Measurements from ENCODE around the gene STC2. TPM values are rescaled to one million over a fixed set of nuclear protein-coding genes. Genes with fewer than 3 reads are reported as not detected.

STC2 gene
- total RNA-seq, 2 donors from 2014 or later, result 44.5 to 59.3 TPM

- Mint-ChIP-seq H3K4me3 (no peak overlapping the region), H3K36me3 (ENCODE audit: insufficient read depth in 2 of 2) (peaks cover 3 to 16% of the 10 kb centered on the region in 2 donors), H3K9me3 (no peaks in the 10 kb centered on the region), H3K27ac (no peak overlapping the region), H3K4me1 (ENCODE audit: low read depth) (no peaks in the 10 kb centered on the region), H3K27me3 (ENCODE audit: low read depth) (peaks cover 16% of the 10 kb centered on the region)
- DNase-seq (no peak), ATAC-seq (replicated peaks in 1 of 2) (no peak)
Observed at GRCh38 chr5:173314166-173314952, 13.9 kb downstream of the STC2 start.

- H3K27me3 Mint-ChIP-seq (ENCODE audit: low read depth), result peaks cover 20% of the 10 kb centered on the region
Observed at GRCh38 chr5:173313351-173313801, 14.8 kb downstream of the STC2 start.

GRCh38 chr5:173312821-173313220, 15.4 kb downstream of the STC2 start:
- no peak for ATAC-seq (replicated peaks in 1 of 2)
- Mint-ChIP-seq H3K4me3 (no peak overlapping the region), H3K9me3 (peaks cover 0 to 2% of the 10 kb centered on the region in 2 donors), H3K27ac (no peak overlapping the region), H3K27me3 (ENCODE audit: low read depth) (peaks cover 26% of the 10 kb centered on the region), H3K4me1 (ENCODE audit: low read depth) (no peaks in the 10 kb centered on the region), H3K36me3 (ENCODE audit: insufficient read depth in 2 of 2) (peaks cover 5% of the 10 kb centered on the region in 2 donors)
- no peak for DNase-seq

More at GRCh38 chr5:173313351-173313801, 14.8 kb downstream of the STC2 start:
- H3K36me3 Mint-ChIP-seq (ENCODE audit: insufficient read depth in 2 of 2), result peaks cover 3 to 10% of the 10 kb centered on the region in 2 donors
- no peak overlapping the region for H3K27ac Mint-ChIP-seq
- ATAC-seq (replicated peaks in 1 of 2) (no peak), DNase-seq (no peak)
- no peak overlapping the region for H3K4me3 Mint-ChIP-seq
- H3K4me1 Mint-ChIP-seq (ENCODE audit: low read depth), result no peaks in the 10 kb centered on the region
- peaks cover 0 to 1% of the 10 kb centered on the region in 2 donors for H3K9me3 Mint-ChIP-seq

- DNase-seq (no peak), ATAC-seq (replicated peaks in 1 of 2) (no peak)
- H3K4me1 Mint-ChIP-seq (ENCODE audit: low read depth), result no peaks in the 10 kb centered on the region
- H3K4me3 Mint-ChIP-seq, result no peak overlapping the region
- peaks cover under 1 to 4% of the 10 kb centered on the region in 2 donors for H3K36me3 Mint-ChIP-seq (ENCODE audit: insufficient read depth in 2 of 2)
- H3K9me3 Mint-ChIP-seq, result peaks cover 2 to 4% of the 10 kb centered on the region in 2 donors
- H3K27me3 Mint-ChIP-seq (ENCODE audit: low read depth), result peaks cover 26% of the 10 kb centered on the region
- no peak overlapping the region for H3K27ac Mint-ChIP-seq
Observed at GRCh38 chr5:173311818-173312585, 16.2 kb downstream of the STC2 start.

- DNase-seq (no peak), ATAC-seq (replicated peaks in 1 of 2) (peak in 1 of 2 donors; percentile 39)
- Mint-ChIP-seq H3K27me3 (ENCODE audit: low read depth) (peaks cover 26% of the 10 kb centered on the region), H3K27ac (no peak overlapping the region), H3K36me3 (ENCODE audit: insufficient read depth in 2 of 2) (peaks cover 0 to 4% of the 10 kb centered on the region in 2 donors), H3K4me1 (ENCODE audit: low read depth) (no peaks in the 10 kb centered on the region), H3K9me3 (peaks cover 2 to 4% of the 10 kb centered on the region in 2 donors), H3K4me3 (no peak overlapping the region)
Observed at GRCh38 chr5:173310861-173311785, 17.1 kb downstream of the STC2 start.

- ATAC-seq (replicated peaks in 1 of 2) (no peak), DNase-seq (no peak)
- no peaks in the 10 kb centered on the region for H3K4me1 Mint-ChIP-seq (ENCODE audit: low read depth)
- H3K27ac Mint-ChIP-seq, result no peak overlapping the region
- peaks cover 26% of the 10 kb centered on the region for H3K27me3 Mint-ChIP-seq (ENCODE audit: low read depth)
- H3K9me3 Mint-ChIP-seq, result peaks cover 2 to 4% of the 10 kb centered on the region in 2 donors
- H3K4me3 Mint-ChIP-seq, result no peak overlapping the region
- H3K36me3 Mint-ChIP-seq (ENCODE audit: insufficient read depth in 2 of 2), result peaks cover 0 to 4% of the 10 kb centered on the region in 2 donors
Observed at GRCh38 chr5:173310218-173310769, 17.9 kb downstream of the STC2 start.

GRCh38 chr5:173309731-173310130, 18.5 kb downstream of the STC2 start:
- ATAC-seq (replicated peaks in 1 of 2) (no peak), DNase-seq (no peak)
- Mint-ChIP-seq H3K27me3 (ENCODE audit: low read depth) (peaks cover 26% of the 10 kb centered on the region), H3K4me1 (ENCODE audit: low read depth) (no peaks in the 10 kb centered on the region), H3K4me3 (no peak overlapping the region), H3K36me3 (ENCODE audit: insufficient read depth in 2 of 2) (peaks cover 0 to 4% of the 10 kb centered on the region in 2 donors), H3K9me3 (peaks cover 2 to 4% of the 10 kb centered on the region in 2 donors), H3K27ac (no peak overlapping the region)

- Mint-ChIP-seq H3K9me3 (peaks cover 2 to 4% of the 10 kb centered on the region in 2 donors), H3K4me1 (ENCODE audit: low read depth) (no peaks in the 10 kb centered on the region), H3K36me3 (ENCODE audit: insufficient read depth in 2 of 2) (peaks cover 0 to 4% of the 10 kb centered on the region in 2 donors), H3K27me3 (ENCODE audit: low read depth) (peaks cover 27% of the 10 kb centered on the region), H3K27ac (no peak overlapping the region), H3K4me3 (no peak overlapping the region)
- DNase-seq (no peak), ATAC-seq (replicated peaks in 1 of 2) (no peak)
Observed at GRCh38 chr5:173308226-173308625, 20.0 kb downstream of the STC2 start.

GRCh38 chr5:173307695-173308094, 20.5 kb downstream of the STC2 start:
- Mint-ChIP-seq H3K36me3 (ENCODE audit: insufficient read depth in 2 of 2) (peaks cover 0 to 4% of the 10 kb centered on the region in 2 donors), H3K27me3 (ENCODE audit: low read depth) (peaks cover 33% of the 10 kb centered on the region), H3K27ac (no peak overlapping the region), H3K9me3 (peaks cover 2 to 4% of the 10 kb centered on the region in 2 donors), H3K4me3 (no peak overlapping the region), H3K4me1 (ENCODE audit: low read depth) (no peaks in the 10 kb centered on the region)
- ATAC-seq (replicated peaks in 1 of 2) (no peak), DNase-seq (no peak)

GRCh38 chr5:173306695-173307094, 21.5 kb downstream of the STC2 start:
- DNase-seq (no peak), ATAC-seq (replicated peaks in 1 of 2) (no peak)
- H3K9me3 Mint-ChIP-seq, result peaks cover 2 to 4% of the 10 kb centered on the region in 2 donors
- H3K27me3 Mint-ChIP-seq (ENCODE audit: low read depth), result peaks cover 36% of the 10 kb centered on the region
- no peaks in the 10 kb centered on the region for H3K4me1 Mint-ChIP-seq (ENCODE audit: low read depth)
- no peak overlapping the region for H3K4me3 Mint-ChIP-seq
- H3K27ac Mint-ChIP-seq, result no peak overlapping the region
- peaks cover 0 to 4% of the 10 kb centered on the region in 2 donors for H3K36me3 Mint-ChIP-seq (ENCODE audit: insufficient read depth in 2 of 2)

GRCh38 chr5:173304591-173304988, 23.6 kb downstream of the STC2 start:
- peaks cover 2 to 4% of the 10 kb centered on the region in 2 donors for H3K9me3 Mint-ChIP-seq
- no peak overlapping the region for H3K27ac Mint-ChIP-seq
- no peak for ATAC-seq (replicated peaks in 1 of 2)
- no peak overlapping the region for H3K4me3 Mint-ChIP-seq
- peaks cover 0 to 4% of the 10 kb centered on the region in 2 donors for H3K36me3 Mint-ChIP-seq (ENCODE audit: insufficient read depth in 2 of 2)
- H3K27me3 Mint-ChIP-seq (ENCODE audit: low read depth), result peaks cover 32% of the 10 kb centered on the region
- H3K4me1 Mint-ChIP-seq (ENCODE audit: low read depth), result no peaks in the 10 kb centered on the region
- DNase-seq, result no peak

- Mint-ChIP-seq H3K27ac (no peak overlapping the region), H3K4me1 (ENCODE audit: low read depth) (no peaks in the 10 kb centered on the region), H3K27me3 (ENCODE audit: low read depth) (peaks cover 32% of the 10 kb centered on the region), H3K9me3 (peaks cover 2 to 4% of the 10 kb centered on the region in 2 donors), H3K36me3 (ENCODE audit: insufficient read depth in 2 of 2) (peaks cover 0 to 4% of the 10 kb centered on the region in 2 donors), H3K4me3 (no peak overlapping the region)
- DNase-seq (no peak), ATAC-seq (replicated peaks in 1 of 2) (peak in 1 of 2 donors; percentile 67)
Observed at GRCh38 chr5:173303878-173304590, 24.2 kb downstream of the STC2 start.
